Inferior parietal cortex (tissue), 1 donor: ENCODE measurements around the gene ZNF628.

Source experiments
- DNase-seq: peaks from one replicate; pipeline ENCODE4 v3.0.0-alpha.2; 2016; ENCODE audit errors: extremely low spot score

Gene ZNF628

GRCh38 chr19:55465460-55466240 is 10.8 kb upstream of the ZNF628 start:
- no peak for DNase-seq

DNA sequence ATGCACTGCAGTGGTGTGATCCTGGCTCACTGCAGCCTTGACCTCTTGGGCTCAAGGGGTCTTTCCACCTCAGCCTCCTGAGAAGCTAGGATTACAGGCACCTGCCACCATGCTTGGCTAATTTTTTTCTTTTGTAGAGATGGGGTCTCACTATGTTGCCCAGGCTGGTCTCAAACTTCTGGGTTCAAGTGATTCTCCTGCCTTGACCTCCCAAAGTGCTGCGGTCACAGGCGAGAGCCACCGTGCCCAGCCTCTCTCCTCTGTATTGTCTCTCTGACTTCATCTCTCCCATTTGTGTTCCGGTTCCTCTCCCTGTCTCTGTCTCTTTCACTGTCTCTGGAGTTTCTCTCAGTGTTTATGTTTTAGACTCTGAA is 10.2 kb upstream of the ZNF628 start:
- no peak for DNase-seq

DNA sequence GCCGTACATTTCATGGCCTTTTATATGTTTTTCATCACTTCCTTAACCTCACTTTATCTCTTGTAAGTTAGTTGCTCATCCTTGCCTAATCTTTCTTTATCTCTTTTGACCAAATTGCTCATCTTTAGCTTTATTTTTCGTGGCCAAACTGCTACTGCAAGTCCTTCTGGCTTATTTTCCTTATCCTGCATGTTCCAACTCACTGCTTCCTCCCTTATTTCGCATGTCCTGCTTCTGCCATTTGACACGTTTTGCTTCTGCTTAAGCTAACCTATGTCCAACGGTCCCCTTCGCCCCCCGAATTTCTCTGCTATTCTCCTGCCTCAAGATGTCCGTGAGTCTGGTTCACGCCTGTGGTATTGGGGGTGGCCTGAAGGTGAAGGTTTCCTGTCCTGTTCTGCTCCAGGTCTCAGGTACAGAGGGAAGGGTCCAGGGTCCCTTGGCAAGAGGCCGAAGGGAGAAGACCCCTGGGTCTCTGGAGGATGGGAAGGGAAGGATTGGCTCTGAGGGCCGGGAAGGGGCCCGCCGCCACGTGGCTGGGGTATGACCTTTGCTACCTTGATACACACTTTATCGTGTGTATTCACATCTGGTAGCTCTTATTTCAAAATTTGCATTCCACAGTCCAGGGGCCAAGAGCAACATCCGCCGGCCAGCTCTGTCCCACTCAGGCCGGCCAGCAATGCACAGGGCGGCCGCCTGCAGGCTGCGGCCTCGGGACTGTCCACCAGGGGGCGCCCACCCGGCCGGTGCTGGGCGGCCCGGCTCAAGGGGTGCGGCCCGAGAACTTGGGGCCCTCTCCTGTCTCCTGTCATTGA is 9.0 kb upstream of the ZNF628 start:
- DNase-seq, result no peak

GRCh38 chr19:55468054-55468393 is 8.4 kb upstream of the ZNF628 start:
- no peak for DNase-seq

- no peak for DNase-seq
Measured at GRCh38 chr19:55471266-55471665, 5.2 kb upstream of the ZNF628 start.

DNA sequence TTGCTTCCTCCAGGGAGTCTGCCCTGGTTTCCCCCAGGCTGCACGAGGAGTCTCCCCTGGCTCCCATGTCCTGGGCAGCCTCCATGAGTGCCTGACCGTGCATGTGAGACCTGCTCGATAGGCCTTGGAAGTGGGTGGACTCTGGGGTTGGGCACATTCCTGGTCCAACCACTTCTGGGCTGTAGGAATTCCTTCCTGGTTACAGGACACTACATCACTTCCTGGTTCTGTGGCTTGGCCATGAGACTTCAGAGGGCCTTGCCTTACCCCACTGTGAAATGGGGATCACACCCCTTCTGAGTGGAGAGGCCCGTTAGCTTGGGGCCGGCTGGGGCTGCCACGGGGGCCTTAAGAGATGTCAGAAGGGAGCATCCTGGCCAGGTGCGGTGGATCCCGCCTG is 4.0 kb upstream of the ZNF628 start:
- no peak for DNase-seq

DNA sequence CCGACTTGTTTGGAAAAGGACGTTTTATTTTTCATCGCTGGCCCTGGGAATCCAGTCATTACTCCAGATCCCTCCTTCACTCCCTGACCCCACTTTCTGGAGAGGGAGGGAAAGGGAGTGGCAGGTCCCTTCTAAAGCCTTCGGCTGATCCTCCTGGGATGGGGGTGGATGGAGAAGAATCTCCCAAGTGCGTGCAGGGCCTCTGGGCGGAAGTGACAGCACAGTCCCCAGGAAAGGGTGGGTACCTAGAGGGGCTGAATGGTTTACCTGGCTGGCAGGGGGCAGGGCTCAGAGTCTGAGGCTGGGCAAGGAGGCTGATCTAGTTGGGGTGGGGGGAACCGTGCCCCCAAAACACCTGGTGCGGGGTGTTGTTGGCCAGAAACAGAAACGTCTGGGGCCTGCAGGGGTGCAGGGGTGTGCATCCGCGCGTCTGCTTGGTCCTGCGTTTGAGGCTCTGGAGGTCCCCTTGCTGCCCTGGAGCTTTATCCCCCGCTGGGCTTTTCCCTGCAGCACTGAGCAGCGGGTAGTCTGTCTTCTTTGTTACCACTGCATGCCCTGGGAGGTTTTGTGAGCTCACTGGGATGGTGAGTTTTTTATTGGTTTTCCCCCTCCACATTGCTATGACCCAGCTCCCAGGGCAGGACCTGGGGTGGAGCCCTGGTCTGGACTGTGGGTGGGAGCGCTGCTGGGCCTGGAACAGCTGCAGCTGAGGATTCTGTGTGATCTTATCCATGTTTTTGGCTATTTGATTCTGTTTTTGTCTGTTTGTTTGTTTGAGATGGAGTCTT is 3.0 kb upstream of the ZNF628 start:
- DNase-seq, result no peak

- no peak for DNase-seq
Measured at GRCh38 chr19:55474269-55475265, 1.9 kb upstream of the ZNF628 start.

DNA sequence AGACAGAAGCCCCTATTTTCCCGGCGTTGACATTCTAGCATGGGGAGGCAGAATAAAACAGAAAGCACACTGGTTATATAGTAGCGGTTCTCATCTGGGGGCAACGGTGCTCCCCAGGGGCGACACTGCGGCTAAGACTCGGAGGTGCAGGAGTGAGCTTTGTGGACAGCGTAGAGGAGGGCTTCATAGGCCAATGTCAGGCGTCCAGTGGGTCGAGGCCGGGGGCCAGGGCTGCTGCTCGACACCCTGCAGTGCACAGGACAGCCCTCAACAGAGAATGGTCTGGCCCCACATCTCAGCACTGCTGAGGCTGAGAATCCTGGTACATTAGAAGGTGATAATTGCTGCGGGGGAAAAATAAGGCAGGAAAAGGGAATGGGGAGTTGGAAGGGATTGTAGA is 1.5 kb downstream of the ZNF628 start:
- DNase-seq, result no peak

- no peak for DNase-seq
Measured at GRCh38 chr19:55478364-55478763, 1.9 kb downstream of the ZNF628 start.

DNA sequence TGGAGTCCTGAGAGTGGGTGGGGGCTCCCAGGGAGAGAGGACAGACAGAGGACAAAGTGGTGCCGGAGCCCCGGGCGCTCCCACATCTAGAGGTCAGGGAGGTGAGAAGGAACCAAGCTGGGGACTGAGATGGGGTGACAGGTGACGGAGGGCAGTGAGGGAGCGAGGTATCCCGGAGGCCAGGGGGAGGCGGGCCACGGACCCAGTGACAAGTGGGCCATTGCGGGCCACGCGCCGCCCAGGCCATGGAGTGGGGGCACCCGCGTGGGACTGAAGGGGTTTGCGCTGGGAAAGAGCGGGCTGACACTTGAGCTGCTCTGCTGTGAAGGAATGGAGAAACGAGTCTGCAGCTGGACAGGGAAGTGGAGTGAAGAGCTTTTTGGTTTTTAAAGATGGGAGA is 2.6 kb downstream of the ZNF628 start:
- no peak for DNase-seq

- no peak for DNase-seq
Measured at GRCh38 chr19:55479451-55480230, 3.2 kb downstream of the ZNF628 start.

DNA sequence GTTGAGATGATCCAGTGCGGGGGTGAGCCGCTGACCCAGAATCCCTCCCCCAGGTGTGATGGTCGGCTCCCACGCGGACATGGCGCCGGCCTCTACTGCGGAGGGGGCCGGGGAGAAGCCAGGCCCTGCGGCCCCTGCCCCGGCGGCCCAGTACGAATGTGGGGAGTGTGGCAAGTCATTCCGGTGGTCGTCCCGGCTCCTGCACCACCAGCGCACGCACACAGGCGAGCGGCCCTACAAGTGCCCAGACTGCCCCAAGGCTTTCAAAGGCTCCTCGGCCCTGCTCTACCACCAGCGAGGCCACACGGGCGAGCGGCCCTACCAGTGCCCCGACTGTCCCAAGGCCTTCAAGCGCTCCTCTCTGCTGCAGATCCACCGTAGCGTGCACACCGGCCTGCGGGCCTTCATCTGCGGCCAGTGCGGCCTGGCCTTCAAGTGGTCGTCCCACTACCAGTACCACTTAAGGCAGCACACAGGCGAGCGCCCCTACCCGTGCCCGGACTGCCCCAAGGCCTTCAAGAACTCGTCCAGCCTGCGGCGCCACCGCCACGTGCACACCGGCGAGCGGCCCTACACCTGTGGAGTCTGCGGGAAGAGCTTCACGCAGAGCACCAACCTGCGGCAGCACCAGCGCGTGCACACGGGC is 4.9 kb downstream of the ZNF628 start:
- DNase-seq, result no peak

DNA sequence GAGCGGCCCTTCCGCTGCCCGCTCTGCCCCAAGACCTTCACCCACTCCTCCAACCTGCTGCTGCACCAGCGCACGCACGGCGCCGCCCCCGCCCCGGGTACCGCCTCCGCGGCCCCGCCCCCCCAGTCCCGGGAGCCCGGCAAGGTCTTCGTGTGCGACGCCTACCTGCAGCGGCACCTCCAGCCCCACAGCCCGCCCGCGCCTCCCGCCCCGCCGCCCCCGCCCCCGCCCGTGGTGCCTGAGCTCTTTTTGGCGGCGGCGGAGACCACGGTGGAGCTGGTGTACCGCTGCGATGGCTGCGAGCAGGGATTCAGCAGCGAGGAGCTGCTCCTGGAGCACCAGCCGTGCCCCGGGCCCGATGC is 5.4 kb downstream of the ZNF628 start:
- DNase-seq, result no peak

GRCh38 chr19:55482156-55482961 is 5.9 kb downstream of the ZNF628 start:
- DNase-seq, result no peak

DNA sequence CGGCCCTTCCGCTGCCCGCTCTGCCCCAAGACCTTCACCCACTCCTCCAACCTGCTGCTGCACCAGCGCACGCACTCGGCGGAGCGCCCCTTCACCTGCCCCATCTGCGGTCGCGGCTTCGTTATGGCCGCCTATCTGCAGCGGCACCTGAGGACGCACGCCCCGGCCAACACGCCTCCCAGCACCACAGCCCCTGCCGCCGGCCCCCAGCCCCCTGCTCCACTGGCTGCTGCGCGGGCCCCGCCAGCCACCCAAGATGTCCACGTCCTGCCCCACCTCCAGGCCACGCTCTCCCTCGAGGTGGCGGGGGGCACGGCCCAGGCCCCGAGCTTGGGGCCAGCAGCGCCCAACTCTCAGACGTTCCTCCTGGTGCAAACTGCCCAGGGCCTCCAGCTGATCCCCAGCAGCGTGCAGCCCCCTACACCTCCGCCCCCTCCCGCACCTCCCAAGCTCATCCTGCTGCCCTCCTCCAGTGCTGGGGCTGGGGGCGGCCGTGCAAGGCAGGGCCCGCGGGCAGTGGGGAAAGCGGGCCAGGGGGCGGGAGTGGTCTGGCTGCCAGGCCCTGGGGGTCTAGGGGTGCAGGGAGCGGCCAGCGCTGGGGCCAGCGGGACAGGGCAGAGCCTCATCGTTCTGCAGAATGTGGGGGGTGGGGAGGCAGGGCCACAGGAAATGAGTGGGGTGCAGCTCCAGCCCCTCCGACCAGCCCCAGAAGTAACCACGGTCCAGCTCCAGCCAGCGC is 6.7 kb downstream of the ZNF628 start:
- no peak for DNase-seq

GRCh38 chr19:55483706-55484592 is 7.5 kb downstream of the ZNF628 start:
- no peak for DNase-seq
